Testis (tissue), 2 donors: Measurements from ENCODE around the gene HDAC7.

Source experiments
- POLR2A ChIP-seq: fragments of 450-650 bp; IDR thresholded peaks from one replicate; pipeline ENCODE4 v1.6.1; 2017; ENCODE audit warnings: antibody characterized with exemption, mild to moderate bottlenecking, moderate library complexity
- TF ChIP-seq, protein P1 (sequence below), 3 experiments: fragments of 450-650 bp in 2 of 3; fragments of 200-600 bp in 1 of 3; sonication (generic) in 1 of 3; IDR thresholded peaks; one replicate each; pipeline ENCODE4 v1.5.1; 2016 to 2019; ENCODE audit warnings: antibody characterized with exemption in 3 of 3, mild to moderate bottlenecking in 2 of 3, moderate library complexity in 1 of 3

DNA sequence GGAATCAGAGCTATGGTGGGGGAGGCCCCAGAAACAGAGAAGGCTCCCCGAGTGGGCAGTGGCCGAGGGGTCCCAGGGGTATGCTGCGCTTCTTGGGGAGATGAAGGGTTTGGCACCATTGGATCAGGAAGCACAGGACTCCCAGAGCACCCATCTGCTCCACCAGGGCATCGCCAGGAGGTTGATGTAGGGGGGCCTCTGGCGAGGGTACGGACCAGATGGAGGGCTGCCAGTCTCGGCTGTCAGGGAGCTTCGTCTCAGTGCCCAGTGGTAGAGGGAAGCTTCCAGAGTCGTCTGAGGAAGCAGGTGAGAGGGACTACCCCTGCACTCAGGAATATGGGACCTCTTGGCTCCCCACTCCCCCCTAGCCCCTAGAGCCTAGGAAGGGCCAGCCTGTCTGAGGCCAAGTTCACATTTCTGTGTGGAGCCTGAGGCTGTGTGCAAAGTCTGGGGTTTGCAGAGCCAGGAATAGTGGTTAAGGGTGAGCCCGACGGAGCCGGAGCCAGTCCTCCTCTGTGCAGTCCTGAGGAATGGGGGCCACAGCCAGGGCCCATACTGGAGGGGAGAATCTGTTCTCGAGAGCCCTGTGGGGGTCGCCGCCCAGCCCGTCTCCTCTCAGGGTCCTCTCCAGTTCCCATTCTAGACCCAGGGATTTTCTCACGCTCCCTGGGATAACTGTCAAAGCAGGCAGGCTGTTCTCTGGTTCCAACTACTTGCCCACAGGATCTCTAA is 36.5 kb downstream of the HDAC7 start:
- TF ChIP-seq, protein P1, sequence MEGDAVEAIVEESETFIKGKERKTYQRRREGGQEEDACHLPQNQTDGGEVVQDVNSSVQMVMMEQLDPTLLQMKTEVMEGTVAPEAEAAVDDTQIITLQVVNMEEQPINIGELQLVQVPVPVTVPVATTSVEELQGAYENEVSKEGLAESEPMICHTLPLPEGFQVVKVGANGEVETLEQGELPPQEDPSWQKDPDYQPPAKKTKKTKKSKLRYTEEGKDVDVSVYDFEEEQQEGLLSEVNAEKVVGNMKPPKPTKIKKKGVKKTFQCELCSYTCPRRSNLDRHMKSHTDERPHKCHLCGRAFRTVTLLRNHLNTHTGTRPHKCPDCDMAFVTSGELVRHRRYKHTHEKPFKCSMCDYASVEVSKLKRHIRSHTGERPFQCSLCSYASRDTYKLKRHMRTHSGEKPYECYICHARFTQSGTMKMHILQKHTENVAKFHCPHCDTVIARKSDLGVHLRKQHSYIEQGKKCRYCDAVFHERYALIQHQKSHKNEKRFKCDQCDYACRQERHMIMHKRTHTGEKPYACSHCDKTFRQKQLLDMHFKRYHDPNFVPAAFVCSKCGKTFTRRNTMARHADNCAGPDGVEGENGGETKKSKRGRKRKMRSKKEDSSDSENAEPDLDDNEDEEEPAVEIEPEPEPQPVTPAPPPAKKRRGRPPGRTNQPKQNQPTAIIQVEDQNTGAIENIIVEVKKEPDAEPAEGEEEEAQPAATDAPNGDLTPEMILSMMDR (IDR thresholded peaks at IDR 0.05): no peak
- no peak for TF ChIP-seq POLR2A
